Stimulated activated CD4-positive, alpha-beta T cell treated with anti-CD3 and anti-CD28 coated beads, Interleukin-4, amount 100 ng/mL, for 48 hours (primary cell): ENCODE data around the gene MGRN1.

ENCODE experiments used
- DNase-seq, 2 donors: peaks; one replicate each; pipeline ENCODE4 v3.0.0-alpha.2; 2020; ENCODE audit warnings: low read depth in 2 of 2

MGRN1 gene

GRCh38 chr16:4652561-4652960, 27.9 kb downstream of the MGRN1 start:
- DNase-seq: no peak

- DNase-seq: no peak
Observed at GRCh38 chr16:4654011-4654963, 29.7 kb downstream of the MGRN1 start.

- DNase-seq: no peak
Observed at GRCh38 chr16:4654964-4655590, 30.5 kb downstream of the MGRN1 start.

GRCh38 chr16:4655801-4656200, 31.2 kb downstream of the MGRN1 start:
- no peak for DNase-seq

- no peak for DNase-seq
Observed at GRCh38 chr16:4656221-4656620, 31.6 kb downstream of the MGRN1 start.

- DNase-seq: no peak
Observed at GRCh38 chr16:4656695-4657686, 32.4 kb downstream of the MGRN1 start.

GRCh38 chr16:4659363-4660353, 35.0 kb downstream of the MGRN1 start:
- no peak for DNase-seq

GRCh38 chr16:4660454-4661007, 35.9 kb downstream of the MGRN1 start:
- peak; percentile 67 to 68 for DNase-seq

GRCh38 chr16:4661661-4662060, 37.0 kb downstream of the MGRN1 start:
- no peak for DNase-seq

- DNase-seq: no peak
Observed at GRCh38 chr16:4663465-4663776, 38.8 kb downstream of the MGRN1 start.

- no peak for DNase-seq
Observed at GRCh38 chr16:4663777-4664465, 39.3 kb downstream of the MGRN1 start.

GRCh38 chr16:4664538-4665418, 40.2 kb downstream of the MGRN1 start:
- DNase-seq: peak; percentile 29 to 38

GRCh38 chr16:4666537-4667202, 42.0 kb downstream of the MGRN1 start:
- no peak for DNase-seq

- no peak for DNase-seq
Observed at GRCh38 chr16:4667203-4667963, 42.8 kb downstream of the MGRN1 start.

- DNase-seq: no peak
Observed at GRCh38 chr16:4668313-4668960, 43.8 kb downstream of the MGRN1 start.

GRCh38 chr16:4673387-4674046, 48.9 kb downstream of the MGRN1 start:
- no peak for DNase-seq
